SH-SY5Y (cell line): ENCODE results near the gene HABP2.

Experiments
- GATA2 ChIP-seq: IDR thresholded peaks from 2 replicates; pipeline ENCODE4 v1.6.1; 2011; ENCODE audit warnings: mild to moderate bottlenecking, low read depth, low read length
- GATA3 ChIP-seq: IDR thresholded peaks from 2 replicates; pipeline ENCODE4 v1.6.1; 2011; ENCODE audit warnings: low read depth, mild to moderate bottlenecking, low read length, moderate library complexity

HABP2 gene

GRCh38 chr10:113619401-113619800, 66.5 kb downstream of the HABP2 start:
- TF ChIP-seq GATA2 (no peak), GATA3 (no peak)

DNA sequence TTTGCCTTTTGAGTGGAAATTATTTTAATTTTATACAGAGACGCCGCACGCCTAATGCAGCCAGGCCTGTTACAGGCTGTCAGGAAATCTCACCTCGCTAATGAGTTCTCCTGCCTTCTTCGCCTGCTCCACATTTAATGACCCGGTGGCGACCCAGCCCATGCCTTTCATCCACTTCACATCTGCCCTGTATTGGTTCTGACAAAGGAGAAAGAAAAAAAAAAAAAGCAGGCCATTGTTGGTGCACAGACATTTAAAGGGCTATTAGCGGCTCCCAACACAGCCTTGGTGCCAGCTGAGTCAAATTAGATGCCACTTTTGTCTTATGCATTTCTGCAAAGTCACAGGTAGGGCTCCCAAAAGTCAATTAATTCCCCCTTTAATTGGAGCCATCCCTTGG, 67.7 kb downstream of the HABP2 start:
- TF ChIP-seq GATA2 = no peak
- no peak for TF ChIP-seq GATA3

- TF ChIP-seq GATA3 = no peak
- TF ChIP-seq GATA2 = no peak
Observed at GRCh38 chr10:113620936-113621335, 68.1 kb downstream of the HABP2 start.

- TF ChIP-seq GATA2 = no peak
- no peak for TF ChIP-seq GATA3
Observed at GRCh38 chr10:113621799-113622198, 68.9 kb downstream of the HABP2 start.

DNA sequence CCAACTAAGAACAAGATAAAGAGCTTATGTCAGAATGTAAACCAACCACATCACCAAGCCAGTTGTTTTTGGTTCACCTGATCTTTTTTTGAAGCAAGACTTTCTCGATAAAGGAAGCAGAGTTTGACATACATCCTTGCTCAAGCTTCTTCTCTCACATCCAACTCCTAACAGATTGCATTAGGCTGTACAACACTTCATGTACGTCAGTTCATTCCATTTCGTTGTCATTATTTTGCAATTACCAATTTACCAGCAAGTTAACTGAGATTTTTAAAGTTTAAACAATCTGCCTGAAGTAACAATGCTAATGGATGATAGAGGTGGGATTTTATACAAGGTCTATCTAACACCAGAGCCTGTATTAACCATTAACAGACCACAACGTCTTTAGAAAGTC, 70.0 kb downstream of the HABP2 start:
- TF ChIP-seq GATA2 (no peak), GATA3 (no peak)

- TF ChIP-seq GATA3 = no peak
Observed at GRCh38 chr10:113625461-113626186, 72.8 kb downstream of the HABP2 start.

DNA sequence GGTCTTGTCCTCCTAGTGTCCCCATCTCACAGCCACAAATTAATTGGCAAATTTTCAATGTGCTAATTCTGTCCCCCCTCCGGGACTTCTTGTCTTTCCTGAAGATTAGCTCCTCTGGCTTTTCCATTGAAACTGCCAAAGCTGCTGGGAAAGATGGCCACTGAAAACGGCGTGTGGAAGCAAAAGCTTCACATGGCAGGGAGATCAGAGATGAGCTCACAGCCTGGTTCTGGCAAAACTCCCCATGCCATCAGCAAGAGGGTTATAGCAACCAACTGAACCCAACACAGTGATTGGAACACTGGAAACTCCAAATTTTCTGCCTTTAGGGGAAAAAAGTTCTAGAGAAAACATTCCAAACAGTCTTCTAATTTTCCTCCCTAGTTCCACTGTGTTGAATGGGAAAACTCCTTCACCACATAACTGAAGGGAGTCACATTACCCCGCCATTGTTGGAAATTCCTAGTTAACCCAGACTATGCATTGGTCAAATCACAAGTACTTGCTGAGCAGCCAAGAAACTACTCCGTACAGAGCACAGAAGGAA, 74.0 kb downstream of the HABP2 start:
- TF ChIP-seq GATA3 = no peak
- no peak for TF ChIP-seq GATA2

GRCh38 chr10:113627836-113628235, 75.0 kb downstream of the HABP2 start:
- TF ChIP-seq GATA2 = no peak
- TF ChIP-seq GATA3 = no peak

DNA sequence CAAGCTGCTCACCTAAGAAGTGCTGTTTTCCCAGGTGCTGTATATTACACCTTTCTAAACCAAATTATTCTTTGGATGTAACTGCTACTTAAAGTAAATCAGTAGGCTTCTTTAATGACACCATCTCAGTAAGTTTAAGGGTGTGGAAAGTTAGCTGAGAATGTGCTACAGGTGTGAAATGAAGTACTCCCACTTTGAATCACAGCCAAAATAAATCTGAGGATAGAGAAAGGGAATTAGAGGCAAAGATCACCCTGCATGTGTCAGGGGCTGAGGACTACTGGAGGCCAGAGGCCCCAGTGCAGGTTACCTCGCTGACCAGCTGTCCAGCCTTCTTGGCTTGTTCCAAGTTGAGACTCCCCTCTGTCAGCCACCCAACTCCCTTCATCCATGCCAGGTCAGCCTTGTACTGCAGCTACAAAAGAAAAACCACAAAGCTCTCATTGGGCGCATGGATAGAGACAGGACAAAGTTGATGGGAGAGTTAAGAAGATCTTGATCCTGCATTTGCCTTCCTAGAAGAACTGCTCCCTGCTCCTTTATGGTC, 75.8 kb downstream of the HABP2 start:
- TF ChIP-seq GATA2 (no peak), GATA3 (no peak)

DNA sequence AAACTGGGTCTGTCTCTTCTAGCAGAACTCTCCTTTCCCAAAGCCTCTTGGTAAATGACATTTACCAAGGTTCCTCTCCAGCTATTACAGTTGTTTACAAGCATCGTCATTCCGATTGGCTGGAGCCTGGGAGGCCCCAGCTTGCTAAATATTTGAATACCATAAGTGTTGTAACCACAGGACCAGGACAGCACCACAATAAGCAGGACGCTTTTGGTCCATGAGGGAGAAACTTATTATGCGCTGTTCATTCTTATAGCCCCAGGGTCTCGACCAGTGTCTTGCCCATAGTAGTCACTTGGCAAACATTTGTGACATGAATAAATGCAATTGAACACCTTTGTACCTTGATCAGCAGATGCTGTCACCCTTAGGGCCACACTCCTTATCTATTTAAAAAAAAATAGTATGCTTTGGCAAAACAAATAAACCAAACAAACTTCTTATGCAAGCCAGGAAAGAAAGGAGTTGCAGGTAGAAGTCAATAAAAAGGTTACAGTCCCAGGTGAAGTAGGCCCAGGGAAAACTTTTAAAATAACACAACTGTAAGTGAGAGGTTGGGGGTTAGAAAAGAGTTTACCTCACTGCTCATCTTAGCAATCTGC, 78.2 kb downstream of the HABP2 start:
- TF ChIP-seq GATA3 (no peak), GATA2 (no peak)

GRCh38 chr10:113631684-113632367, 79.0 kb downstream of the HABP2 start:
- TF ChIP-seq GATA2 (no peak), GATA3 (no peak)
